ENCODE data around the gene MS4A10. TPM values are rescaled to one million over a fixed set of nuclear protein-coding genes. Genes with fewer than 3 reads are reported as not detected.
"Not testable (repeated sequence)": the region's sequence is repeated elsewhere in the genome, so short reads cannot be mapped to it uniquely, and the experiment has no call there.

MS4A10 gene
- total RNA-seq, 1 experiment from 2014 or later = not detected

DNA sequence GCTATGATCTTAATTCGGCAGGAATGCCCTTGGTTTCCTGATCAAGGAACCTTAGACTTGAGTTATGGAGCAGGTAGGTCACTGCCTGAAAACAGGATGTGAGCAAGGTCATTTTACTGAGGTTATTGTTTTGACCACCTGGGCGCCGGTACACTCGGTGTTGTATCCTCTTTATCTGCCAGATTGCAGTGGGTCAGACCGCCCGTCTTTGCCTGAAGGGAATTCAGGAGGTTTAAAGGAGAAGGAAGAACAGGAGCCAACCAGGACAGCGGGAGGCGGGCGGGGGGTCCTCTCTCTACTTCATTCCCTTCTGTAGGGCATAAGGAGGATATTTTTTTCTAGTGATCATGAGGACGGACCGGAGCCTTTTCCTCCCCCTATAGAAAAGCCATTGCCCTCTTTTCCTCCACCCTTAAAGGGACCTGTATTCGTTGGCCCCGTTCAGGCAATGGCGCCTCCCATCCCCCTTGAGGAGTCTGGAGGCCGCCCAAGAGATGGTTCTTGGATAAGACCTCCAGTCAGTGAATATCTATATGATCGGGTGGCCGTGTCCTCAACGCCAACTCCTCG lies 27.8 kb upstream of the MS4A10 start:
- TF ChIP-seq, protein P1, sequence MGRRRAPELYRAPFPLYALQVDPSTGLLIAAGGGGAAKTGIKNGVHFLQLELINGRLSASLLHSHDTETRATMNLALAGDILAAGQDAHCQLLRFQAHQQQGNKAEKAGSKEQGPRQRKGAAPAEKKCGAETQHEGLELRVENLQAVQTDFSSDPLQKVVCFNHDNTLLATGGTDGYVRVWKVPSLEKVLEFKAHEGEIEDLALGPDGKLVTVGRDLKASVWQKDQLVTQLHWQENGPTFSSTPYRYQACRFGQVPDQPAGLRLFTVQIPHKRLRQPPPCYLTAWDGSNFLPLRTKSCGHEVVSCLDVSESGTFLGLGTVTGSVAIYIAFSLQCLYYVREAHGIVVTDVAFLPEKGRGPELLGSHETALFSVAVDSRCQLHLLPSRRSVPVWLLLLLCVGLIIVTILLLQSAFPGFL (CRISPR knock-in tag; IDR thresholded peaks at IDR 0.05; ENCODE audit: borderline replicate concordance) = no peak
- no peak for TF ChIP-seq USF1 (CRISPR knock-in tag; IDR thresholded peaks at IDR 0.05)
- TF ChIP-seq ESRRA (CRISPR knock-in tag; IDR thresholded peaks at IDR 0.05; ENCODE audit: borderline replicate concordance) = no peak
- TF ChIP-seq RELA (CRISPR knock-in tag; IDR thresholded peaks at IDR 0.05; ENCODE audit: borderline replicate concordance) = no peak
- no peak for TF ChIP-seq JAZF1 (CRISPR knock-in tag; IDR thresholded peaks at IDR 0.05)
- no peak for TF ChIP-seq AFF4 (CRISPR knock-in tag; IDR thresholded peaks at IDR 0.05; ENCODE audit: borderline replicate concordance)
- TF ChIP-seq GABPB1 (CRISPR knock-in tag; IDR thresholded peaks at IDR 0.05) = no peak
- TF ChIP-seq, protein P2, sequence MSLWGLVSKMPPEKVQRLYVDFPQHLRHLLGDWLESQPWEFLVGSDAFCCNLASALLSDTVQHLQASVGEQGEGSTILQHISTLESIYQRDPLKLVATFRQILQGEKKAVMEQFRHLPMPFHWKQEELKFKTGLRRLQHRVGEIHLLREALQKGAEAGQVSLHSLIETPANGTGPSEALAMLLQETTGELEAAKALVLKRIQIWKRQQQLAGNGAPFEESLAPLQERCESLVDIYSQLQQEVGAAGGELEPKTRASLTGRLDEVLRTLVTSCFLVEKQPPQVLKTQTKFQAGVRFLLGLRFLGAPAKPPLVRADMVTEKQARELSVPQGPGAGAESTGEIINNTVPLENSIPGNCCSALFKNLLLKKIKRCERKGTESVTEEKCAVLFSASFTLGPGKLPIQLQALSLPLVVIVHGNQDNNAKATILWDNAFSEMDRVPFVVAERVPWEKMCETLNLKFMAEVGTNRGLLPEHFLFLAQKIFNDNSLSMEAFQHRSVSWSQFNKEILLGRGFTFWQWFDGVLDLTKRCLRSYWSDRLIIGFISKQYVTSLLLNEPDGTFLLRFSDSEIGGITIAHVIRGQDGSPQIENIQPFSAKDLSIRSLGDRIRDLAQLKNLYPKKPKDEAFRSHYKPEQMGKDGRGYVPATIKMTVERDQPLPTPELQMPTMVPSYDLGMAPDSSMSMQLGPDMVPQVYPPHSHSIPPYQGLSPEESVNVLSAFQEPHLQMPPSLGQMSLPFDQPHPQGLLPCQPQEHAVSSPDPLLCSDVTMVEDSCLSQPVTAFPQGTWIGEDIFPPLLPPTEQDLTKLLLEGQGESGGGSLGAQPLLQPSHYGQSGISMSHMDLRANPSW (CRISPR knock-in tag; conservative IDR thresholded peaks at IDR 0.05; ENCODE audit: low read depth) = no peak
- TF ChIP-seq, protein P3, sequence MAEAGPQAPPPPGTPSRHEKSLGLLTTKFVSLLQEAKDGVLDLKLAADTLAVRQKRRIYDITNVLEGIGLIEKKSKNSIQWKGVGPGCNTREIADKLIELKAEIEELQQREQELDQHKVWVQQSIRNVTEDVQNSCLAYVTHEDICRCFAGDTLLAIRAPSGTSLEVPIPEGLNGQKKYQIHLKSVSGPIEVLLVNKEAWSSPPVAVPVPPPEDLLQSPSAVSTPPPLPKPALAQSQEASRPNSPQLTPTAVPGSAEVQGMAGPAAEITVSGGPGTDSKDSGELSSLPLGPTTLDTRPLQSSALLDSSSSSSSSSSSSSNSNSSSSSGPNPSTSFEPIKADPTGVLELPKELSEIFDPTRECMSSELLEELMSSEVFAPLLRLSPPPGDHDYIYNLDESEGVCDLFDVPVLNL (CRISPR knock-in tag; IDR thresholded peaks at IDR 0.05; ENCODE audit: borderline replicate concordance, low read depth) = no peak
- TF ChIP-seq, protein P4, sequence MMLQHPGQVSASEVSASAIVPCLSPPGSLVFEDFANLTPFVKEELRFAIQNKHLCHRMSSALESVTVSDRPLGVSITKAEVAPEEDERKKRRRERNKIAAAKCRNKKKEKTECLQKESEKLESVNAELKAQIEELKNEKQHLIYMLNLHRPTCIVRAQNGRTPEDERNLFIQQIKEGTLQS (CRISPR knock-in tag; conservative IDR thresholded peaks at IDR 0.05) = no peak
- TF ChIP-seq ZNF671 (CRISPR knock-in tag; IDR thresholded peaks at IDR 0.05) = no peak
- no peak for TF ChIP-seq MXD4 (CRISPR knock-in tag; IDR thresholded peaks at IDR 0.05; ENCODE audit: borderline replicate concordance)
- TF ChIP-seq MYBL2 (CRISPR knock-in tag; IDR thresholded peaks at IDR 0.05) = no peak
- TF ChIP-seq ZNF396 (CRISPR knock-in tag; IDR thresholded peaks at IDR 0.05; ENCODE audit: borderline replicate concordance) = no peak
- Mint-ChIP-seq H3K4me1 (peaks cover 6% of the 10 kb centered on the region), H3K27me3 (ENCODE audit: low read depth) (no peaks in the 10 kb centered on the region), H3K27ac (no peak overlapping the region), H3K9me3 (peaks cover 5% of the 10 kb centered on the region), H3K4me3 (no peak overlapping the region), H3K36me3 (no peaks in the 10 kb centered on the region)
- ChIA-PET POLR2A (no interaction called here), CTCF (interaction anchor here (0.6 to 1.7 kb wide), 20 partner anchors 8 to 503 kb away, joined by 3 to 15 read pairs (median 4); partner anchors contain the start of gene MS4A8)
- DNase-seq (ENCODE audit: low spot score) = no peak
- no peak for ATAC-seq

GRCh38 chr11:60758671-60759070 lies 26.5 kb upstream of the MS4A10 start:
- POLR2A ChIA-PET; H3K27me3 Mint-ChIP-seq (ENCODE audit: low read depth); H3K36me3 Mint-ChIP-seq; H3K4me3 Mint-ChIP-seq; DNase-seq (ENCODE audit: low spot score); ATAC-seq; H3K27ac Mint-ChIP-seq; H3K9me3 Mint-ChIP-seq: not testable (repeated sequence)
- H3K4me1 Mint-ChIP-seq = peaks cover 16% of the 10 kb centered on the region
- CTCF ChIA-PET = interaction anchor here (0.7 to 1.3 kb wide), 2 partner anchors 17 to 21 kb away, joined by 3 read pairs; no protein-coding TSS in a partner anchor

GRCh38 chr11:60759438-60760225 lies 25.5 kb upstream of the MS4A10 start:
- POLR2A ChIA-PET; ATAC-seq; H3K27me3 Mint-ChIP-seq (ENCODE audit: low read depth); H3K27ac Mint-ChIP-seq; H3K36me3 Mint-ChIP-seq; DNase-seq (ENCODE audit: low spot score); H3K4me3 Mint-ChIP-seq; H3K9me3 Mint-ChIP-seq: not testable (repeated sequence)
- H3K4me1 Mint-ChIP-seq = peaks cover 23% of the 10 kb centered on the region
- CTCF ChIA-PET = interaction anchor here (0.9 kb wide), 1 partner anchor 102 kb away, joined by 3 read pairs; no protein-coding TSS in a partner anchor

Measured in WTC11 (cell line).